UCSD-AML1 (cell line): ENCODE measurements around the gene ZSWIM3.

Experiments used
- DNase-seq: peaks from one replicate; lab custom pipeline; 2025; ENCODE audit not compliant: unreplicated experiment; lab: John Stamatoyannopoulos, UW

ZSWIM3 gene

DNA sequence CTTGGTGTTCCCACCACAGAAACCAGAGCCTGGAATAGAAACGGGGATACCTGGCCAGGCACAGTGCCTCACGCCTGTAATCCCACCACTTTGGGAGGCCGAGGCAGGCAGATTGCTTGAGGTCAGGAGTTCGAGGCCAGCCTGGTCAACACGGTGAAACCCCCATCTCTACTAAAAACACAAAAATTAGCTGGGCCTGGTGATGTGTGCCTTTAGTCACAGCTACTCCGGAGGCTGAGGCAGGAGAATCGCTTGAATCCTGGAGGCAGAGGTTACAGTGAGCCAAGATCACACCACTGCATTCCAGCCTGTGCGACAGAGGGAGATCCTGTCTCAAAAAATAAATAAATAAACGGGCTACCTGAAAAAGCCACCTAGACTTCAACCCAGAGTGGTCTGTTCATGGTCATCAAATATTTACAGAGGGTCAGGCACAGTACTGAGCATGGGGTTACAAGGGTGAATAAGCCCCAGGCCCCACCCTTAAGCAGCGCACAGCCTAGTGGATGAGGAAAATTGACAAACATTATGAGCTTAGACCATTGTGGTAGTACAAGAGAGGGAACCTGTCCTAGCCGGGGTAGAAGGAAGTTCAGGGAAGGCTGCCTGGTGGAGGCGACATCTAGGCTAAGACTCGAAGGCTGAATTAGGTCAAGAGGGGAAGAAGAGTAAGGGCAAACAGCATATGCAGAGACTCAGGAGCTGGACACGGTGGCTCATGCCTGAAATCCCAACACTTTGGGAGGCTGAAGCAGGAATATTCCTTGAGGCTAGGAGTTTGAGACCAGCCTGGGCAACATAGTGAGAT is 69.9 kb downstream of the ZSWIM3 start:
- DNase-seq: no peak
